Stimulated activated CD4-positive, alpha-beta T cell treated with anti-CD3 and anti-CD28 coated beads, Interleukin-15, amount 100 ng/mL, for 1 hour (primary cell): ENCODE data around the gene TACO1.

Experiments used
- DNase-seq, 2 donors: peaks; one replicate each; pipeline ENCODE4 v3.0.0-alpha.2; 2020; ENCODE audit warnings: low read depth in 1 of 2, low spot score in 1 of 2

The TACO1 gene

GRCh38 chr17:63598281-63598680 lies 2.4 kb upstream of the TACO1 start:
- no peak for DNase-seq

- no peak for DNase-seq
Observed at GRCh38 chr17:63601439-63602371, 1.0 kb downstream of the TACO1 start.

- no peak for DNase-seq
Observed at GRCh38 chr17:63609816-63610573, 9.3 kb downstream of the TACO1 start.

GRCh38 chr17:63610854-63611253 lies 10.2 kb downstream of the TACO1 start:
- no peak for DNase-seq

- no peak for DNase-seq
Observed at GRCh38 chr17:63611354-63611753, 10.7 kb downstream of the TACO1 start.

GRCh38 chr17:63613663-63614062 lies 13.0 kb downstream of the TACO1 start:
- DNase-seq = no peak

GRCh38 chr17:63621229-63621683 lies 20.6 kb downstream of the TACO1 start:
- DNase-seq = no peak

- peak; percentile 88 to 94 for DNase-seq
Observed at GRCh38 chr17:63621684-63622573, 21.2 kb downstream of the TACO1 start, which contains the start of gene MAP3K3. Gene MAP3K3 (plus strand): TSS chr17:63622417. CDS start chr17:63622760, 343 bp downstream.

- peak; percentile 22 to 47 for DNase-seq
Observed at GRCh38 chr17:63622574-63623390, 22.1 kb downstream of the TACO1 start.

GRCh38 chr17:63623786-63624530 lies 23.3 kb downstream of the TACO1 start:
- DNase-seq = no peak

- DNase-seq = no peak
Observed at GRCh38 chr17:63624531-63624880, 23.8 kb downstream of the TACO1 start.

GRCh38 chr17:63626551-63627180 lies 26.0 kb downstream of the TACO1 start:
- no peak for DNase-seq

GRCh38 chr17:63629627-63630026 lies 28.9 kb downstream of the TACO1 start:
- no peak for DNase-seq

- no peak for DNase-seq
Observed at GRCh38 chr17:63631062-63631461, 30.4 kb downstream of the TACO1 start.

GRCh38 chr17:63631626-63632025 lies 30.9 kb downstream of the TACO1 start:
- DNase-seq = no peak

- no peak for DNase-seq
Observed at GRCh38 chr17:63633742-63634141, 33.0 kb downstream of the TACO1 start.

GRCh38 chr17:63634163-63634562 lies 33.5 kb downstream of the TACO1 start:
- no peak for DNase-seq

- no peak for DNase-seq
Observed at GRCh38 chr17:63634816-63635215, 34.1 kb downstream of the TACO1 start.

- DNase-seq = no peak
Observed at GRCh38 chr17:63635290-63635689, 34.6 kb downstream of the TACO1 start.
